Measurements from ENCODE around the gene ZDHHC6. TPM values are rescaled to one million over a fixed set of nuclear protein-coding genes. Genes with fewer than 3 reads are reported as not detected.

ZDHHC6 gene
- total RNA-seq, 1 experiment from 2014 or later: 35.2 TPM

- TF ChIP-seq CTCF (conservative IDR thresholded peaks at IDR 0.05): no peak
- Mint-ChIP-seq H3K36me3 (ENCODE audit: insufficient read depth in 1 of 3, low read depth in 3 of 3) (no peaks in the 10 kb centered on the region), H3K4me3 (no peak overlapping the region), H3K4me1 (0 out of 4 replicates have a peak, but pooled peaks cover 0 to 2% of the 10 kb centered on the region in 2 experiments), H3K27me3 (ENCODE audit: low read depth) (no peaks in the 10 kb centered on the region; the same call in 1 of the 2 replicates), H3K27ac (no peak overlapping the region), H3K9me3 (no peaks in the 10 kb centered on the region)
- Histone ChIP-seq H3K56ac (ENCODE audit: insufficient read length, low read depth, low read length) (no peak overlapping the region), H2BK5ac (ENCODE audit: insufficient read length, low read length) (no peak overlapping the region), H4K5ac (ENCODE audit: insufficient read length, low read depth, low read length) (no peak overlapping the region), H3K23ac (ENCODE audit: insufficient read length, low read depth, low read length) (no peak overlapping the region), H3K4ac (ENCODE audit: low read depth, low read length) (no peak overlapping the region), H2AK5ac (ENCODE audit: insufficient read length, low read length) (no peak overlapping the region), H2BK20ac (ENCODE audit: low read depth, low read length, poor library complexity, severe bottlenecking) (no peak overlapping the region), H3K4me1 (ENCODE audit: insufficient read depth, low read length) (no peaks in the 10 kb centered on the region), H2BK15ac (ENCODE audit: low read depth, low read length) (no peak overlapping the region), H3K14ac (ENCODE audit: insufficient read depth, low read length) (no peak overlapping the region), H2BK120ac (ENCODE audit: low read depth, low read length, poor library complexity, severe bottlenecking) (no peak overlapping the region), H4K91ac (ENCODE audit: insufficient read length, low read depth, low read length) (no peak overlapping the region), H3K4me2 (ENCODE audit: insufficient read depth, insufficient read length, low read length) (no peak overlapping the region), H4K8ac (replicated peaks; ENCODE audit: insufficient read length, low read depth, low read length) (no peak overlapping the region), H3K79me2 (ENCODE audit: insufficient read depth, low read length) (no peaks in the 10 kb centered on the region), H3K79me1 (ENCODE audit: insufficient read depth, low read depth, low read length, poor library complexity, severe bottlenecking) (no peaks in the 10 kb centered on the region), H3K23me2 (ENCODE audit: insufficient read length, low read depth, low read length, poor library complexity, severe bottlenecking) (no peaks in the 10 kb centered on the region), H3K9me3 (ENCODE audit: control insufficient read depth, low read depth, low read length) (no peaks in the 10 kb centered on the region), H2BK12ac (ENCODE audit: insufficient read length, low read depth, low read length) (no peak overlapping the region), H3K27ac (ENCODE audit: insufficient read length, low read depth, low read length) (no peak overlapping the region), H4K20me1 (ENCODE audit: control insufficient read depth, insufficient read depth, insufficient read length) (no peaks in the 10 kb centered on the region), H3K9ac (ENCODE audit: extremely low read depth, insufficient read length, low read length) (no peak overlapping the region), H2AFZ (ENCODE audit: low read length) (no peak overlapping the region), H3K27me3 (ENCODE audit: insufficient read depth, low read length) (no peaks in the 10 kb centered on the region), H3T11ph (ENCODE audit: low read length) (no peak overlapping the region), H3K18ac (ENCODE audit: insufficient read length, low read depth, low read length) (no peak overlapping the region)
- DNase-seq: no peak
- WGBS (ENCODE audit: extremely low coverage, insufficient read length, low lambda C conversion rate): no CpG with 5 or more reads among the region's 3 CpGs
These were observed 56.5 kb downstream of the ZDHHC6 start for GRCh38 chr10:112390125-112390703.

Measured in H9 (cell line).